Glutamatergic neuron (in vitro differentiated cells): ENCODE results near the gene MRPS24. TPM values are rescaled to one million over a fixed set of nuclear protein-coding genes. Genes with fewer than 3 reads are reported as not detected.

ENCODE experiments used
- DNase-seq: peaks from one replicate; pipeline ENCODE4 v3.0.0; 2022
- H3K27ac Mint-ChIP-seq: one replicate; pipeline ENCODE4 v1.8.0; 2020; ENCODE audit warnings: mild to moderate bottlenecking, mixed read lengths, inconsistent platforms; ENCODE audit not compliant: unreplicated experiment
- H3K27me3 Mint-ChIP-seq: one replicate; pipeline ENCODE4 v1.8.0; 2020; ENCODE audit warnings: mild to moderate bottlenecking, moderate library complexity, mixed read lengths, inconsistent platforms; ENCODE audit not compliant: unreplicated experiment
- H3K36me3 Mint-ChIP-seq: one replicate; pipeline ENCODE4 v1.8.0; 2020; ENCODE audit warnings: mild to moderate bottlenecking, mixed read lengths, inconsistent platforms; ENCODE audit not compliant: unreplicated experiment
- H3K4me1 Mint-ChIP-seq: one replicate; pipeline ENCODE4 v1.8.0; 2020; ENCODE audit warnings: mild to moderate bottlenecking, low read depth, mixed read lengths, inconsistent platforms; ENCODE audit not compliant: unreplicated experiment
- H3K4me3 Mint-ChIP-seq: one replicate; pipeline ENCODE4 v1.8.0; 2020; ENCODE audit warnings: mild to moderate bottlenecking, mixed read lengths, inconsistent platforms; ENCODE audit not compliant: unreplicated experiment
- H3K9me3 Mint-ChIP-seq: one replicate; pipeline ENCODE4 v1.8.0; 2020; ENCODE audit warnings: mild to moderate bottlenecking, moderate library complexity, mixed read lengths, inconsistent platforms; ENCODE audit not compliant: unreplicated experiment
- CTCF ChIP-seq: fragments of 200-600 bp; sonication (generic); IDR thresholded peaks from one replicate; pipeline ENCODE4 v1.5.0; 2021; ENCODE audit not compliant: partially characterized antibody, unreplicated experiment
- long read RNA-seq: library from polyadenylated mRNA; unstranded; transcript quantifications from one replicate; pipeline ENCODE4 v2.0.0, GENCODE V29; 2020; ENCODE audit not compliant: unreplicated experiment
- total RNA-seq: library from RNA; stranded (reverse); fragmentation: NEBNext Ultra II Directional; extraction: Animal tissue kit (Norgen Biotek cat#: 25700); gene quantifications from one replicate; pipeline ENCODE4 v1.2.1, GENCODE V29; 2021; ENCODE audit not compliant: unreplicated experiment

The MRPS24 gene
- total RNA-seq = 60.8 TPM
- long read RNA-seq, transcript MRPS24-203 (3 exons, 743 nt) = minor isoform, 14 of 86 reads
- long read RNA-seq, transcript MRPS24-201 (4 exons, 707 nt) = major isoform, 72 of 86 reads
- long read RNA-seq, partial matches to known transcripts = 0 of 86 reads
- long read RNA-seq, other reads (novel, unspliced or antisense) = 0 of 86 reads

- TF ChIP-seq CTCF = no peak
- Mint-ChIP-seq H3K36me3 (peaks cover 4% of the 10 kb centered on the region), H3K9me3 (peaks cover 6% of the 10 kb centered on the region), H3K27ac (peak within 1 kb of the TSS; percentile 88), H3K4me1 (peaks cover 12% of the 10 kb centered on the region), H3K4me3 (peak within 1 kb of the TSS; percentile 96), H3K27me3 (peaks cover 6% of the 10 kb centered on the region)
- DNase-seq = peak; percentile 97
These were observed at the start of gene MRPS24 for GRCh38 chr7:43869006-43869866. TSS of gene MRPS24 (minus strand) at chr7:43869517. CDS start at chr7:43869495, 22 bp downstream.

- Mint-ChIP-seq H3K27ac (no peak overlapping the region), H3K36me3 (no peaks in the 10 kb centered on the region), H3K9me3 (peaks cover 5% of the 10 kb centered on the region), H3K4me1 (no peaks in the 10 kb centered on the region), H3K4me3 (no peak overlapping the region), H3K27me3 (peaks cover 5% of the 10 kb centered on the region)
- no peak for TF ChIP-seq CTCF
- DNase-seq = no peak
These were observed 46.6 kb upstream of the MRPS24 start for GRCh38 chr7:43915907-43916306.

- H3K36me3 Mint-ChIP-seq = no peaks in the 10 kb centered on the region
- no peak overlapping the region for H3K4me3 Mint-ChIP-seq
- peaks cover 5% of the 10 kb centered on the region for H3K27me3 Mint-ChIP-seq
- no peaks in the 10 kb centered on the region for H3K4me1 Mint-ChIP-seq
- H3K27ac Mint-ChIP-seq = no peak overlapping the region
- TF ChIP-seq CTCF = no peak
- peaks cover 5% of the 10 kb centered on the region for H3K9me3 Mint-ChIP-seq
- no peak for DNase-seq
These were observed 45.5 kb upstream of the MRPS24 start for GRCh38 chr7:43914795-43915194.

GRCh38 chr7:43906331-43907010 lies 37.2 kb upstream of the MRPS24 start, which contains the start of gene URGCP:
TSS of gene URGCP (minus strand) at chr7:43906596. CDS start at chr7:43906575, 21 bp downstream.
- Mint-ChIP-seq H3K27me3 (peaks cover 3% of the 10 kb centered on the region), H3K27ac (peak within 1 kb of the TSS; percentile 97), H3K4me1 (peaks cover 8% of the 10 kb centered on the region), H3K4me3 (peak within 1 kb of the TSS; percentile 96), H3K36me3 (no peaks in the 10 kb centered on the region), H3K9me3 (peaks cover 5% of the 10 kb centered on the region)
- TF ChIP-seq CTCF = no peak
- peak; percentile 66 for DNase-seq
